Ishikawa (cell line): ENCODE data around the gene CLN5.

ENCODE experiments used
- CEBPB ChIP-seq: IDR thresholded peaks from 2 replicates; pipeline ENCODE4 v1.6.1; 2012
- CREB1 ChIP-seq: IDR thresholded peaks from 2 replicates; pipeline ENCODE4 v1.6.1; 2012; ENCODE audit warnings: low read depth
- EGR1 ChIP-seq: IDR thresholded peaks from 2 replicates; pipeline ENCODE4 v1.6.1; 2012
- EP300 ChIP-seq: IDR thresholded peaks from 2 replicates; pipeline ENCODE4 v1.6.1; 2012; ENCODE audit warnings: borderline replicate concordance
- FOXM1 ChIP-seq: IDR thresholded peaks from 2 replicates; pipeline ENCODE4 v1.6.1; 2012; ENCODE audit warnings: low read depth, borderline replicate concordance
- MAX ChIP-seq: IDR thresholded peaks from 2 replicates; pipeline ENCODE4 v1.6.1; 2012
- NFIC ChIP-seq: IDR thresholded peaks from 2 replicates; pipeline ENCODE4 v1.6.1; 2012
- RAD21 ChIP-seq: IDR thresholded peaks from 2 replicates; pipeline ENCODE4 v1.6.1; 2012; ENCODE audit warnings: low read depth
- TAF1 ChIP-seq: IDR thresholded peaks from 2 replicates; pipeline ENCODE4 v1.6.1; 2012; ENCODE audit warnings: low read depth, mild to moderate bottlenecking
- TCF12 ChIP-seq: IDR thresholded peaks from 2 replicates; pipeline ENCODE4 v1.6.1; 2012; ENCODE audit warnings: low read depth
- TEAD4 ChIP-seq: IDR thresholded peaks from 2 replicates; pipeline ENCODE4 v1.6.1; 2012
- YY1 ChIP-seq: IDR thresholded peaks from 2 replicates; pipeline ENCODE4 v1.6.1; 2012; ENCODE audit warnings: low read depth
- ZBTB7A ChIP-seq: IDR thresholded peaks from 2 replicates; pipeline ENCODE4 v1.6.1; 2012; ENCODE audit warnings: low read depth
- TF ChIP-seq, protein P1 (sequence below): IDR thresholded peaks from 2 replicates; pipeline ENCODE4 v1.6.1; 2012
- TF ChIP-seq, protein P2 (sequence below): IDR thresholded peaks from 2 replicates; pipeline ENCODE4 v1.6.1; 2012; ENCODE audit warnings: low read depth, mild to moderate bottlenecking

CLN5 gene

DNA sequence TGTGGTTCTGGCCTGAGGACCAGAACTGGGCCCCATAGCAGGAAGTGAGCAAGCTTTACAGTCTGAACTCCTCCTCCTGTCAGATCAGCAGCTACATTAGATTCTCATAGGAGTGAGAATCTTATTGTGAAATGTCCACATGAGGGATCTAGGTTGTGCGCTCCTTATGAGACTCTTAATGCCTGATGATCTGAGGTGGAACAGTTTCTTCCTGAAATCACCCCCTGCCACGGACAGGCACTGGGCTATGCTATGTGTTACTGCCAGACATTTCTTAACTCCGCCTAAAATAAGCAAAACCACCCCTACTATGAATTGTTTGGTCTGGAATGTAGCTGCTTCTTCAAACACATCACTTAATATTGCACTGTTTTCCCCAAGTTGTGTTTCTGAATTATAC lies 30.5 kb downstream of the CLN5 start:
- TF ChIP-seq MAX (no peak), CEBPB (no peak), RAD21 (no peak), EP300 (no peak), TCF12 (no peak), TEAD4 (no peak), ZBTB7A (no peak), YY1 (no peak), TAF1 (no peak), CREB1 (no peak), NFIC (no peak), FOXM1 (no peak), EGR1 (no peak)
- TF ChIP-seq, protein P1, sequence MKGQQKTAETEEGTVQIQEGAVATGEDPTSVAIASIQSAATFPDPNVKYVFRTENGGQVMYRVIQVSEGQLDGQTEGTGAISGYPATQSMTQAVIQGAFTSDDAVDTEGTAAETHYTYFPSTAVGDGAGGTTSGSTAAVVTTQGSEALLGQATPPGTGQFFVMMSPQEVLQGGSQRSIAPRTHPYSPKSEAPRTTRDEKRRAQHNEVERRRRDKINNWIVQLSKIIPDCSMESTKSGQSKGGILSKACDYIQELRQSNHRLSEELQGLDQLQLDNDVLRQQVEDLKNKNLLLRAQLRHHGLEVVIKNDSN = no peak
- TF ChIP-seq, protein P2, sequence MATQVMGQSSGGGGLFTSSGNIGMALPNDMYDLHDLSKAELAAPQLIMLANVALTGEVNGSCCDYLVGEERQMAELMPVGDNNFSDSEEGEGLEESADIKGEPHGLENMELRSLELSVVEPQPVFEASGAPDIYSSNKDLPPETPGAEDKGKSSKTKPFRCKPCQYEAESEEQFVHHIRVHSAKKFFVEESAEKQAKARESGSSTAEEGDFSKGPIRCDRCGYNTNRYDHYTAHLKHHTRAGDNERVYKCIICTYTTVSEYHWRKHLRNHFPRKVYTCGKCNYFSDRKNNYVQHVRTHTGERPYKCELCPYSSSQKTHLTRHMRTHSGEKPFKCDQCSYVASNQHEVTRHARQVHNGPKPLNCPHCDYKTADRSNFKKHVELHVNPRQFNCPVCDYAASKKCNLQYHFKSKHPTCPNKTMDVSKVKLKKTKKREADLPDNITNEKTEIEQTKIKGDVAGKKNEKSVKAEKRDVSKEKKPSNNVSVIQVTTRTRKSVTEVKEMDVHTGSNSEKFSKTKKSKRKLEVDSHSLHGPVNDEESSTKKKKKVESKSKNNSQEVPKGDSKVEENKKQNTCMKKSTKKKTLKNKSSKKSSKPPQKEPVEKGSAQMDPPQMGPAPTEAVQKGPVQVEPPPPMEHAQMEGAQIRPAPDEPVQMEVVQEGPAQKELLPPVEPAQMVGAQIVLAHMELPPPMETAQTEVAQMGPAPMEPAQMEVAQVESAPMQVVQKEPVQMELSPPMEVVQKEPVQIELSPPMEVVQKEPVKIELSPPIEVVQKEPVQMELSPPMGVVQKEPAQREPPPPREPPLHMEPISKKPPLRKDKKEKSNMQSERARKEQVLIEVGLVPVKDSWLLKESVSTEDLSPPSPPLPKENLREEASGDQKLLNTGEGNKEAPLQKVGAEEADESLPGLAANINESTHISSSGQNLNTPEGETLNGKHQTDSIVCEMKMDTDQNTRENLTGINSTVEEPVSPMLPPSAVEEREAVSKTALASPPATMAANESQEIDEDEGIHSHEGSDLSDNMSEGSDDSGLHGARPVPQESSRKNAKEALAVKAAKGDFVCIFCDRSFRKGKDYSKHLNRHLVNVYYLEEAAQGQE = no peak

DNA sequence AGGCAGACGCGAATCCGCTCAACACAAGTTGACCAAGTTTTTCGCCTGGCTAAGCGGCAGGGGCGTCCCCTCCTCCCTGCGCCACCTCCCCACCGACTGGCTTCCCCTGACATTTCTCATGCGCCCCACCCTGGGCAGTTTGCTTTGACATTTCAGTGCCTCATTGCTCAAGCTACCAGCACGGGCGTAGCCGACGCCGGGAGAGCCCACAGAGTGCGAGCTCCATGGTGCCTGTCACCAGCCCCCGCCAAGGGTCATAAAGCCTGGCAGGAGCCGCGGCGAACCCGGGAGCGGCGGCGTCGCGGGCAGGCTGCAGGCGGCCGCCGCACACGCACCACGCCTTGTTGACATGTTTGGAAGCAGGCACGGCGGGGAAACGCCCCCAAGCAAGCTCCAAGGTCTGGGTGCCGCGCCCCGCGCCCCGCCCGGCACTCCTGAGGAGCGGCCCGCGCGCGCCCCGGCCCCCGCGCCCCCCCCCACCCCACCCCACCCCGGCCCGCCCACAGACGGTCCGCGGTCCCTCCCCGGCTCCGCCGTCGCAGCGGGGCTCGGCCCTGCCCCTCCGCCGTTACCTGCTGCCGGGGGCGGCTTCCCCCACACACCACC lies 34.5 kb downstream of the CLN5 start:
- no peak for TF ChIP-seq EGR1
- peak; percentile 93 for TF ChIP-seq MAX
- TF ChIP-seq TCF12 = peak; percentile 34; the same call in 1 of the 2 replicates
- TF ChIP-seq TEAD4 = 0 out of 2 replicates have a peak, but pooled peaks have one; percentile 1
- no peak for TF ChIP-seq CREB1
- TF ChIP-seq, protein P1 = no peak
- TF ChIP-seq RAD21 = no peak

DNA sequence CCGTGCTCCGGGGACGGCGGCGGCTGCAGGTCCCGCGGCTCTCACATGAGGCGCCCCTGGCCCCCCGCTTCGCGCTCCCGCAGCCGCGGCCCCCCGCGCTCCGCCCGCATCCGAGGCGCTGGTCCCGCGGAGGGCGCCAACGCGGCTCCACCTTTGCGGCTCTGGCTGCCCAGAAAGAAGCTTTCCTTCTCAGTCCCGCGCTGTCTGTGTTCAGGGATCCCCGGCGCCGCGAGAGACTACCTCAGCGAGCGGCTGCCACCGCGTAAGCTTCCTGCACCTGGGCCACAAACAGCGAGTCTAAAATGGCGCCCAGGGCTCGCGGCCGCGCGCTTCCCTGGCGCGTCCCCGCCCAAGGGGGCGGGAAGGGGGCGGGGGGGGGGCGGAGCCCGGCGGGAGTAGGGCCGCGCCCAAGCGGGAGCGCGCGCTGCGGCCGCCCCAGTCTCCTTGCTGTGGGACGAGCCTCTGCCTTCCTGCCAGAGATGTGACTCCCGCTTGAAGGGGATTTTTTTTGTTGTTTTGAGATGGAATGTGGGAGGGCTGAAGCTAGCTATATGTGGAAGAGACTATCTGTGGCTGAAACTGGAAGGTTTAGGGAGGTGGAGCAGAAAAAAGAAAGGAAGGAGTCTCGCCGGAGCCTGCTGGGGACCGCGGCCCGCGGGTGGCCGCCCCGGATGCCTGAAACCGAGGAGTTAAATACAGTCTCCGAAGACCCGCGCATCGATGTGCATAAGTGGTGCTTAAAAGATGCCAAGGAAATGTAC lies 35.2 kb downstream of the CLN5 start, which contains the start of gene FBXL3:
FBXL3 (minus strand) TSS at position 299 of the 761 bp plus-strand sequence. CDS start 5,299 bp downstream, outside the sequence.
- TF ChIP-seq YY1 (peak; percentile 90), TAF1 (peak; percentile 47; the same call in 1 of the 2 replicates), TCF12 (no peak)

DNA sequence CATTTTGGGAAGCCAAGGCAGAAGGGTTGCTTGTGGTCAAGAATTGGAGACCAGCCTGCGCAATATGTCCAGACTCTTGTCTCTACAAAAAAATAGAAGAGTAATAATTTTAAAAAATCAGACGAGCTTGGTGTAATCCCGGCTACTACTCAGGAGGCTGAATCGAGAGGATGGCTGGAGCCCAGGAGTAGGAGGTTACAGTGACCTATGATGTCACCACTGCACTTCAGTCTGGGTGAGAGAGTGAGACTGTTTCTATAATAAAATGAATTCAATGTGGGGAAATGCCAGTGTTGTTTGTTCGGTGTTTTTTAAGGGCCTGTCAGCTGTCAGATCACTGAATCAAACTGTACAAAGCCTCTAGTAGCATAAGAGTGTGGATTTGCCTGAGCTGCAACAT lies 36.3 kb downstream of the CLN5 start:
- TF ChIP-seq, protein P1 = no peak
- TF ChIP-seq TEAD4 (no peak), YY1 (no peak), TCF12 (no peak), FOXM1 (no peak), ZBTB7A (no peak), TAF1 (no peak), CEBPB (no peak), EP300 (no peak)
- TF ChIP-seq, protein P2 = no peak

- TF ChIP-seq, protein P1 = no peak
- TF ChIP-seq TEAD4 = peak; percentile 71
- no peak for TF ChIP-seq EGR1
- TF ChIP-seq MAX = no peak
- no peak for TF ChIP-seq NFIC
- no peak for TF ChIP-seq TCF12
- no peak for TF ChIP-seq CEBPB
- no peak for TF ChIP-seq EP300
Measured at GRCh38 chr13:77029436-77029835, 37.6 kb downstream of the CLN5 start.
